Tibial nerve (tissue), 4 donors: ENCODE measurements around the gene ZCCHC14.
"Not testable (repeated sequence)": the region's sequence is repeated elsewhere in the genome, so short reads cannot be mapped to it uniquely, and the experiment has no call there.

Experiments
- CTCF ChIP-seq, 5 experiments: fragments of 200-600 bp in 3 of 5; fragments of 450-650 bp in 2 of 5; sonication (generic) in 3 of 5; IDR thresholded peaks; one replicate each; pipeline ENCODE4 v1.5.1; 2016 to 2019; ENCODE audit warnings: antibody characterized with exemption in 5 of 5, mild to moderate bottlenecking in 3 of 5, moderate library complexity in 2 of 5
- EP300 ChIP-seq, 2 donors: sonication (generic); formaldehyde crosslinking; IDR thresholded peaks; one replicate each; pipeline ENCODE4 v1.6.1; 2017; ENCODE audit warnings: antibody characterized with exemption in 2 of 2, mild to moderate bottlenecking in 1 of 2
- POLR2A ChIP-seq, 2 donors: fragments of 450-650 bp; IDR thresholded peaks; one replicate each; pipeline ENCODE4 v1.6.1; 2017; ENCODE audit warnings: antibody characterized with exemption in 2 of 2, mild to moderate bottlenecking in 2 of 2, moderate library complexity in 2 of 2

GRCh38 chr16:87490799-87491521, 1.9 kb downstream of the ZCCHC14 start:
- not testable (repeated sequence) for TF ChIP-seq POLR2A, CTCF, EP300 (IDR thresholded peaks at IDR 0.05)
